MCF 10A (cell line): ENCODE data around the gene ZCCHC24. TPM values are rescaled to one million over a fixed set of nuclear protein-coding genes. Genes with fewer than 3 reads are reported as not detected.

Experiments used
- BruUV-seq: library from RNA; stranded (reverse); fragments of 400-500 nt; replicated peaks from 2 replicates; lab custom pipeline; 2021; lab: Mats Ljungman, UMichigan
- CTCF ChIA-PET: fragments of 300-600 bp; sonication (Branson Sonifier 250); formaldehyde crosslinking; extraction: SDS; loops from one replicate; lab custom pipeline; 2021; ENCODE audit warnings: antibody characterized with exemption, inconsistent platforms; lab: Yijun Ruan, JAX
- POLR2A ChIA-PET: fragments of 300-600, 350-650 bp; sonication (Branson Sonifier 250); formaldehyde crosslinking; extraction: SDS; loops from one replicate; lab custom pipeline; 2020; ENCODE audit warnings: antibody characterized with exemption, inconsistent platforms; lab: Yijun Ruan, JAX
- DNase-seq: peaks from one replicate; pipeline ENCODE4 v3.0.0-alpha.2; 2018; ENCODE audit not compliant: unreplicated experiment
- H3K27ac Mint-ChIP-seq: one replicate; pipeline ENCODE4 v1.8.0; 2022; ENCODE audit warnings: mild to moderate bottlenecking, low read depth, mixed read lengths; ENCODE audit not compliant: unreplicated experiment
- H3K27me3 Mint-ChIP-seq: one replicate; pipeline ENCODE4 v1.8.0; 2022; ENCODE audit warnings: mixed read lengths; ENCODE audit not compliant: insufficient read depth, unreplicated experiment
- H3K36me3 Mint-ChIP-seq: one replicate; pipeline ENCODE4 v1.8.0; 2022; ENCODE audit warnings: mild to moderate bottlenecking, moderate library complexity, mixed read lengths; ENCODE audit not compliant: insufficient read depth, unreplicated experiment
- H3K4me1 Mint-ChIP-seq: one replicate; pipeline ENCODE4 v1.8.0; 2022; ENCODE audit warnings: mixed read lengths; ENCODE audit not compliant: insufficient read depth, unreplicated experiment
- H3K4me3 Mint-ChIP-seq: one replicate; pipeline ENCODE4 v1.8.0; 2022; ENCODE audit warnings: mild to moderate bottlenecking, moderate library complexity, mixed read lengths; ENCODE audit not compliant: unreplicated experiment
- H3K9me3 Mint-ChIP-seq: one replicate; pipeline ENCODE4 v1.8.0; 2022; ENCODE audit warnings: mixed read lengths; ENCODE audit not compliant: unreplicated experiment
- intact Hi-C: fragments of 100-400 bp; cut with micrococcal nuclease; formaldehyde crosslinking; loops from 2 replicates; pipeline ENCODE4 v1.14.1; 2022
- total RNA-seq: library from RNA; stranded (reverse); gene quantifications from 2 replicates; pipeline ENCODE4 v1.2.3, GENCODE V29; 2022
- TF ChIP-seq, protein P1 (sequence below): fragments of 200-600 bp; IDR thresholded peaks from one replicate; pipeline ENCODE4 v1.8.0; 2022; ENCODE audit warnings: antibody characterized with exemption, mild to moderate bottlenecking; ENCODE audit not compliant: unreplicated experiment

Gene ZCCHC24
- total RNA-seq, 1 experiment from 2014 or later, result 2.8 TPM

DNA sequence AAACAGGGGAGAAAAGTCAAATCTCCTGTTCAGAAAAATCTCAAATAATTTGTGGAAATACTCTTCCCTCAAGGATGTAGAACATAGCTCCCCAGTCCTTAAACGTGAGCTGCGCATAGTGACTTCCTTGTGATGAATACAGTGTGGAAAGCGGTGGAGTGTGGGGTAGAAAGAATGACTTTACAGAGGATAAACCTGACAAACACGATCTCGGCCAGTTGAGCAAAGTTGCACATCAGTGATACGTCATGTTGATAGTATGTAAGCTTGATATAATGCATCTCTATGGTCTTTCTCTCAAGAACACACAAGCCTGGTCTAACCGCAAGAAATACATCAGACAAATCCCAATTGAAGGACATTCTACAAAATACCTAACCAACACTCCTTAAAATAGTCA lies 32.0 kb upstream of the ZCCHC24 start:
- CTCF ChIA-PET, result no interaction called here
- Mint-ChIP-seq H3K9me3 (no peaks in the 10 kb centered on the region), H3K27me3 (peaks cover 35% of the 10 kb centered on the region), H3K4me3 (no peak overlapping the region), H3K36me3 (no peaks in the 10 kb centered on the region), H3K4me1 (no peaks in the 10 kb centered on the region), H3K27ac (no peak overlapping the region)
- intact Hi-C loops, result no loop called here
- TF ChIP-seq, protein P1, sequence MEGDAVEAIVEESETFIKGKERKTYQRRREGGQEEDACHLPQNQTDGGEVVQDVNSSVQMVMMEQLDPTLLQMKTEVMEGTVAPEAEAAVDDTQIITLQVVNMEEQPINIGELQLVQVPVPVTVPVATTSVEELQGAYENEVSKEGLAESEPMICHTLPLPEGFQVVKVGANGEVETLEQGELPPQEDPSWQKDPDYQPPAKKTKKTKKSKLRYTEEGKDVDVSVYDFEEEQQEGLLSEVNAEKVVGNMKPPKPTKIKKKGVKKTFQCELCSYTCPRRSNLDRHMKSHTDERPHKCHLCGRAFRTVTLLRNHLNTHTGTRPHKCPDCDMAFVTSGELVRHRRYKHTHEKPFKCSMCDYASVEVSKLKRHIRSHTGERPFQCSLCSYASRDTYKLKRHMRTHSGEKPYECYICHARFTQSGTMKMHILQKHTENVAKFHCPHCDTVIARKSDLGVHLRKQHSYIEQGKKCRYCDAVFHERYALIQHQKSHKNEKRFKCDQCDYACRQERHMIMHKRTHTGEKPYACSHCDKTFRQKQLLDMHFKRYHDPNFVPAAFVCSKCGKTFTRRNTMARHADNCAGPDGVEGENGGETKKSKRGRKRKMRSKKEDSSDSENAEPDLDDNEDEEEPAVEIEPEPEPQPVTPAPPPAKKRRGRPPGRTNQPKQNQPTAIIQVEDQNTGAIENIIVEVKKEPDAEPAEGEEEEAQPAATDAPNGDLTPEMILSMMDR, result no peak
- POLR2A ChIA-PET, result interaction anchor here (1.7 kb wide), 1 partner anchor 33 kb away, joined by 3 read pairs; no protein-coding TSS in a partner anchor
- no TSS peak for BruUV-seq
- no peak for DNase-seq

DNA sequence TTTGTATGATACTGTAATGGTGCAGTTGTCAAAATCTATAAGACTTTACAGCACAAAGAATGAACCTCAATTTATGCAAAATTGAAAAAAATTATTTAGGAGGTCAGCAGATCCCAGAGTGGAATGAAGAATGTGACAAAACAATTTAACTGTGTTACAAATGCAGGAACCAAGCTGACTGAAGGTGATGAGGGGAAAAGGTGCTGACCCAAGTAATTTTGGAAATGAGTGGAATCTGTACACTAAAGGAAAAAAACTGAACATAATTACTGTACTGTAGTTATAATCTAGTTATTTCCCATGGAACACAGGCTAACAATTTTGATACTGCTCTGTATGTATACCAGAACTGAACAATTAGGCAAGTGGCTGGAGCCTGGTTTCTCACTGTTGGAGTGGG lies 31.2 kb upstream of the ZCCHC24 start:
- TF ChIP-seq, protein P1, result no peak
- intact Hi-C loops, result no loop called here
- ChIA-PET POLR2A (interaction anchor here (1.0 to 1.9 kb wide), 4 partner anchors 11 to 32 kb away, joined by 3 to 8 read pairs (median 6); no protein-coding TSS in a partner anchor), CTCF (interaction anchor here (1.5 to 1.9 kb wide), 2 partner anchors 9 to 102 kb away, joined by 9 to 11 read pairs; no protein-coding TSS in a partner anchor)
- Mint-ChIP-seq H3K9me3 (no peaks in the 10 kb centered on the region), H3K36me3 (no peaks in the 10 kb centered on the region), H3K4me1 (no peaks in the 10 kb centered on the region), H3K27me3 (peaks cover 35% of the 10 kb centered on the region), H3K4me3 (no peak overlapping the region), H3K27ac (no peak overlapping the region)
- no TSS peak for BruUV-seq
- no peak for DNase-seq

DNA sequence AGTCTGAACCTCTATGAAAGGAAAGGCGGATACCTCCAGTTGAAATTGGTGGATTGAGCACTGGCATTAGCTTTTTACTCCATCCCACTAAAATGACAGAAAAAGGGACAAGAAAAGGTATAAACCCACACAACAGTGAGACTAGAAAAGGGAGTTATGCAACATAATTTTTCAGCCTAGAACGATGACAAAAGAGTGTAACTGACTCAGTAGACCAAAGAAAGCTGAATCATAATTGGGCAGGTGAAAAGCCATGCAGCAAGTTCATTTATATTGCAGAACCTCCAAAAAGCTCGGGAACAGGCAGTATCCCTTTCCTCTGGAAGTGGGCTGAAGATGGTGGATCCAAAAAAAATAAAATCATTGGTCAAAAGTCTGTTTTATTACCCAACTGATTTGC lies 30.5 kb upstream of the ZCCHC24 start:
- peak; percentile 20 for DNase-seq
- H3K27me3 Mint-ChIP-seq, result peaks cover 35% of the 10 kb centered on the region
- no peaks in the 10 kb centered on the region for H3K4me1 Mint-ChIP-seq
- ChIA-PET POLR2A (interaction anchor here (0.5 to 1.9 kb wide), 5 partner anchors 12 to 141 kb away, joined by 3 to 8 read pairs (median 5); no protein-coding TSS in a partner anchor), CTCF (interaction anchor here (0.6 to 1.9 kb wide), 3 partner anchors 8 to 102 kb away, joined by 3 to 11 read pairs (median 9); no protein-coding TSS in a partner anchor)
- intact Hi-C loops, result no loop called here
- H3K36me3 Mint-ChIP-seq, result no peaks in the 10 kb centered on the region
- no peaks in the 10 kb centered on the region for H3K9me3 Mint-ChIP-seq
- no TSS peak for BruUV-seq
- TF ChIP-seq, protein P1, result no peak
- no peak overlapping the region for H3K27ac Mint-ChIP-seq
- no peak overlapping the region for H3K4me3 Mint-ChIP-seq

DNA sequence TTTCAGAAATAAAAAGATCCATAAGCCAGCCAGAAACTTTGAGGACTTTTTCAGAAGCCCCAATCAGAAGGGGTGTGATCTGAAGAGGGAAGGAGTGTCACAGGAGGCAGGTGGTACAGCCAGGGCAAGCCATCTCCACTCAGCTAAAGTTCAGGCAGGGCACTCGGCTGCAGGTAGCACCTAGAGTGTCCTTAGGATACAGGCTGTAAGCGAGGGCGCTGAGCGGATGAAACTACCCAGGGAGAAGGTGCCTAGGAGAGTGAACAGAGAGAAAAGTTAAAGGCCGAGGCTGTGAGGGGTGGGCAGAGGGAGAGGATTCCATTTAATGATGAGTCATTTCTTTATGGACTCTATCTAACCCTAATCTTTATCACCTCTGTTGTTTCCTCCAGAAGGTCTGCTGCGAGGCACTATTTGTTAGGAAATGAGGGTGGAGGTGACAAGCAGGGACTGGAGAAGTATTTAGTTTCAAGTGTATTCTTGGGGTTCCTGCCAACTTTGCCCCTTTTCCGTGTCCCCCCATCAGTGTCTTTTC lies 29.8 kb upstream of the ZCCHC24 start:
- H3K27ac Mint-ChIP-seq, result no peak overlapping the region
- H3K4me1 Mint-ChIP-seq, result no peaks in the 10 kb centered on the region
- TF ChIP-seq, protein P1, result no peak
- intact Hi-C loops, result no loop called here
- H3K4me3 Mint-ChIP-seq, result no peak overlapping the region
- H3K9me3 Mint-ChIP-seq, result no peaks in the 10 kb centered on the region
- no peak for DNase-seq
- no peaks in the 10 kb centered on the region for H3K36me3 Mint-ChIP-seq
- peaks cover 35% of the 10 kb centered on the region for H3K27me3 Mint-ChIP-seq
- BruUV-seq, result no TSS peak
- ChIA-PET POLR2A (interaction anchor here (0.6 to 1.9 kb wide), 4 partner anchors 13 to 140 kb away, joined by 3 to 8 read pairs (median 6); no protein-coding TSS in a partner anchor), CTCF (interaction anchor here (1.4 to 1.9 kb wide), 3 partner anchors 8 to 101 kb away, joined by 3 to 11 read pairs (median 9); no protein-coding TSS in a partner anchor)
